ENCODE data around the gene TULP3. TPM values are rescaled to one million over a fixed set of nuclear protein-coding genes. Genes with fewer than 3 reads are reported as not detected.

Gene TULP3
- total RNA-seq, 2 experiments from 2014 or later: 8.4 to 8.8 TPM

DNA sequence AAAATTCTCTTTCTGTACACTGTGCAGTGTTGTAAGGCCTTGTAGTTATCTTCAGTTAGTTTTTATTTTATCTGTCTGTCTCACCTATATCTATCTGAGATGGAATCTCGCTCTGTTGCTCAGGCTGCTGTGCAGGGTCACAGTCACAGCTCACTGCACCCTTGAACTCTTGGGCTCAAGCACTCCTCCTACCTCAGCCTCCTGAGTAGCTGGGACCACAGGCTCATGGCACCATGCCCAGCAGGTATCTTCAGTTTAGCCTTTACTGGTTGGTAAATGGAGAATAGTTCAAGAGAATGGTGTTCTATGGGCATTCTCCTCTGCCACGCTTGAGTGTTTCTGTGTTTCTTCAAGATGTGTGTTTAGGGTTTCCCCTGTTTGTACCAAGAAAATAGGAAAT is 13.6 kb downstream of the TULP3 start:
- H3K36me3 Mint-ChIP-seq (ENCODE audit: low read depth): no peaks in the 10 kb centered on the region
- CTCF ChIA-PET: no interaction called here
- H3K4me1 Mint-ChIP-seq: no peaks in the 10 kb centered on the region
- no peaks in the 10 kb centered on the region for H3K9me3 Mint-ChIP-seq
- POLR2A ChIA-PET: no interaction called here
- H3K27me3 Mint-ChIP-seq: no peaks in the 10 kb centered on the region
- H3K27ac Mint-ChIP-seq: no peak overlapping the region
- H3K4me3 Mint-ChIP-seq: no peak overlapping the region
- no peak for DNase-seq

DNA sequence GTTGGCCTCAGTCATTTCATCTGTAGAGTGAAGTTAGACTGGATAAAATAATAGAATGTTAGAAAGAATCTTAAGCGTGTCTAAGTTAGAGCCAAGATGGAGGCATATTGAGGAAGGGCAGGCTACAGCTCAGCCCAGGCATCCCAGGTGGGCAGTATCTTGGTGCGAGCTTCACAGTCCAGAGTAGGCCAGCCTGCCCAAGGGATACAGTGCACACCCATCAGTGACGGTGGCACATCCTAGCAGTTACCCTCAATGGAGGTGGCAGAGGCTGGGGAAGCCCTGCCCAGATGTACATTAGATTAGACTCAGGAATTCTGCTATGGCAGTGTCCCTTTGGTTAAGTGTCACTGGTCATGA is 21.5 kb downstream of the TULP3 start:
- Mint-ChIP-seq H3K36me3 (ENCODE audit: low read depth) (no peaks in the 10 kb centered on the region), H3K4me3 (no peak overlapping the region), H3K27me3 (no peaks in the 10 kb centered on the region), H3K27ac (no peak overlapping the region), H3K9me3 (no peaks in the 10 kb centered on the region), H3K4me1 (no peaks in the 10 kb centered on the region)
- no peak for DNase-seq
- CTCF ChIA-PET: no interaction called here
- POLR2A ChIA-PET: no interaction called here

DNA sequence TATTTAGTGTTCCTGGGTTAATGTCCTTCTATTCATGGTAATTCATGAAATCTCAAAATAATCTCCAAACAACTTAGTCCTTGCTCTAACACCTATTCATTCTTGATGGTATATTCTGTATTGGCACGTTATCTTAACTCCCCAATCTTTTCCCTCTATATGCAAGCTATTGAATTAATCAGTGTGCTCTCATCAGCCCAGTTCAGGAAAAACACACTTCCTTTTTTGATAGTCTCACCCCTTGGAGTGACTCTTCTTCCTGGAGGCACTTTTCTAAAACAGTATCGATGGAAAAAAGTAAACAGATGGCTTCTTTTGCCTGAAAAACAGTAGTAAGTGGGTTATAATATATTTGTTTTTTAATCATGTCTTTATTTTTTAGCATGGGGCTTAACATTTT is 28.6 kb downstream of the TULP3 start:
- Mint-ChIP-seq H3K36me3 (ENCODE audit: low read depth) (peaks cover 6% of the 10 kb centered on the region), H3K27me3 (no peaks in the 10 kb centered on the region), H3K4me1 (no peaks in the 10 kb centered on the region), H3K27ac (no peak overlapping the region), H3K9me3 (no peaks in the 10 kb centered on the region), H3K4me3 (no peak overlapping the region)
- ChIA-PET POLR2A (no interaction called here), CTCF (no interaction called here)
- DNase-seq: no peak

DNA sequence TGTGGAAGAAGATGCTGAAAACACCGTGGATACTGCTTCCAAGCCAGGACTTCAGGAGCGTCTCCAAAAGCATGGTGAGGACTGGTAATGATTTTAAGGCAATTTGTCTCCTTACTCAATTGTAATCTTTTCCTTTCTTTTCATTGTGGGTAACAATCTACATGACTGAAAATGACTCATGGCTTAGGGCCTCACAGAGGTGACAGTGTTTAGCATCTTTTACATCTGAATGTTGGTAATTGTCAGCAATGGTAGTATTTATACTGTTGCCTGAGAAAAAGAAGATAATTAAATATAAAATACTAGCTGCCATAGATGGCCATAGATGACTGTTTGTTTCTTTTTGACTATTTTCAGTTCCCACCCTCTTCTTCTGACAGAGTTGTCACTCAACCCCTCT is 31.6 kb downstream of the TULP3 start:
- ChIA-PET POLR2A (no interaction called here), CTCF (interaction anchor here (0.9 kb wide), 1 partner anchor 17 kb away, joined by 4 read pairs; no protein-coding TSS in a partner anchor)
- no peak overlapping the region for H3K27ac Mint-ChIP-seq
- H3K27me3 Mint-ChIP-seq: no peaks in the 10 kb centered on the region
- H3K4me1 Mint-ChIP-seq: peaks cover 4% of the 10 kb centered on the region
- peaks cover 6% of the 10 kb centered on the region for H3K36me3 Mint-ChIP-seq (ENCODE audit: low read depth)
- no peak for DNase-seq
- H3K4me3 Mint-ChIP-seq: no peak overlapping the region
- no peaks in the 10 kb centered on the region for H3K9me3 Mint-ChIP-seq

DNA sequence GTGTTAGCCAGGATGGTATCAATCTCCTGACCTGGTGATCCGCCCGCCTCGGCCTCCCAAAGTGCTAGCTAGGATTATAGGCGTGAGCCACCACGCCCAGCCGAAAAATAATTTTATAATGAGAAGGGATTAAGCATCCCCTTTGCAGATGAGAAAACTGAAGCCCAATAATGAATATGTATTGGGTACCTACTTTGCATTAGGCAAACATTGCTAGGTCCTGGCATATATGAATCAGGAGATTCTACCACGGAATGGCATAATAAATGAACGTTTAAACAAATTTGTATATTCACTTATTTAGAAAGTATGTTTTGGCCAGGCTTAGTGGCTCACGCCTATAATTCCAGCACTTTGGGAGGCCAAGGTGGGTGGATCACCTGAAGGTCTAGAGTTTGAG is 32.4 kb downstream of the TULP3 start:
- peaks cover 4% of the 10 kb centered on the region for H3K4me1 Mint-ChIP-seq
- DNase-seq: no peak
- no peak overlapping the region for H3K4me3 Mint-ChIP-seq
- no peaks in the 10 kb centered on the region for H3K27me3 Mint-ChIP-seq
- ChIA-PET CTCF (interaction anchor here (0.9 kb wide), 1 partner anchor 16 kb away, joined by 4 read pairs; no protein-coding TSS in a partner anchor), POLR2A (no interaction called here)
- peaks cover 6% of the 10 kb centered on the region for H3K36me3 Mint-ChIP-seq (ENCODE audit: low read depth)
- H3K27ac Mint-ChIP-seq: no peak overlapping the region
- no peaks in the 10 kb centered on the region for H3K9me3 Mint-ChIP-seq

DNA sequence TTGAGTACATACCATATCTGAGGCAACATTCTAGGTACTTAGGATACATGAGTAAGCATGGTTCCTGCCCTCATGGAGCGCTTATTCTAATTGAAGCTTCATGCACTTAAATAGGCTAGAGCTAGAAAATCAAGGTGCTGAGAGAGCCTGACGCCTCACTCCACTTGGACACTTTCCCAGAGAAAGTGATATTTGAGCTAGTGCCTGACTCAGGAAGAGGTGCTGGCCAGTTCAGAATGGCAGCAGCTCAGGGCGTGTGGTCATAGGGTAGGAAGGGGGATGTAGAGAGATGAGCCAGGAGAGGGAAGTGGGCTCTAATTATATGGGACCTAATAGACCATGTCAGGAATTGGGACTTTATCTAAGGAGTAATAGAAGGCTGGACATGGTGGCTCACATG is 33.3 kb downstream of the TULP3 start:
- DNase-seq: no peak
- peaks cover 6% of the 10 kb centered on the region for H3K36me3 Mint-ChIP-seq (ENCODE audit: low read depth)
- no peak overlapping the region for H3K27ac Mint-ChIP-seq
- no peaks in the 10 kb centered on the region for H3K27me3 Mint-ChIP-seq
- CTCF ChIA-PET: interaction anchor here (0.7 kb wide), 1 partner anchor 40 kb away, joined by 3 read pairs; no protein-coding TSS in a partner anchor
- POLR2A ChIA-PET: no interaction called here
- no peaks in the 10 kb centered on the region for H3K9me3 Mint-ChIP-seq
- no peak overlapping the region for H3K4me3 Mint-ChIP-seq
- H3K4me1 Mint-ChIP-seq: peaks cover 4% of the 10 kb centered on the region

DNA sequence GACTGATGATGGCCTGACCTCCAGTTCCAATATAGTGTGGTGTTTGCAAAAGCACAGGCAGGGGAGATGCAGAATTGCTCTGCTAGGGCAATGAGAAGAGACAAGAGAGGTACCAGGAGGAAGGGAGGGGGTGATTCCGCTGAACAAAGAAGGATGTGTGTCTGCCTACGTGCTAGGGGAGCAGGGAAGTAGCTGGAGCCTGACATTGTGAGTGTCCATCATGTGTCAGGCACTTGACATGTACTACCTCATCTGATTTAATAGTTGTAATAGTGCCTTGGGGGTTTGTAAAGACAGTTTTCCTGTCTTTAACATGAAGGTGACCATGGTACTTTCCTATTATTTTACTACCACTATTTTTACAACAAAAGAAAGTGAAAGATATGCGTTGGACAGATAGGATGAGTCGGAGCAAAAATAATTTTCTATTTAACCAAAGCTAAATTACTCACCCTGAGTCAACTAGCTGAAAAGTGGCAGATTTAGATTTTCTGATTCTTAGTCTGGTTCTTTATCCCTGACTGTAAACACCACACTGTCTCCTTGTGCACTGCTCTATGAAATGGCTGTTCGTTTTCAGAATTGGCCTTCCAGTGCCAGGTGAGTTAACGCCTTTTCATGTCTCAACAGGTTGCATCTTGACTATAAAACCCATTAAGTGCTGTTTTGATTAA is 34.8 kb downstream of the TULP3 start:
- no peak for DNase-seq
- Mint-ChIP-seq H3K4me1 (peaks cover 4% of the 10 kb centered on the region), H3K4me3 (no peak overlapping the region), H3K27me3 (no peaks in the 10 kb centered on the region), H3K27ac (no peak overlapping the region), H3K9me3 (no peaks in the 10 kb centered on the region), H3K36me3 (ENCODE audit: low read depth) (peaks cover 9% of the 10 kb centered on the region)
- CTCF ChIA-PET: interaction anchor here (0.9 kb wide), 1 partner anchor 40 kb away, joined by 5 read pairs; no protein-coding TSS in a partner anchor
- POLR2A ChIA-PET: no interaction called here

DNA sequence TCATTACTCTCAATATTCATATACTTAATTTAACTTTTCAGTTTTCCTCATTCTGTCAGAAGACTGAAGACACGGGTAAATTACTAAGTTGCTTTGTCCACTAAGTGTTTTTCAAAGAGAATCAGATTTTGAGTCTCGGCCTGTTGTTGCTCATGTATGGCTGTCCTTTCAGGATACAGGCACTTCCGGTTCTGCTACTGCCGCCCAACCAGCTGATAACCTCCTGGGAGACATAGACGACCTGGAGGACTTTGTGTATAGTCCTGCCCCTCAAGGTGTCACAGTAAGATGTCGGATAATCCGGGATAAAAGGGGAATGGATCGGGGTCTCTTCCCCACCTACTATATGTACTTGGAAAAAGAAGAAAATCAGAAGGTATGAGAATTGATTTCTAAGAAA is 40.2 kb downstream of the TULP3 start:
- peaks cover 6% of the 10 kb centered on the region for H3K36me3 Mint-ChIP-seq (ENCODE audit: low read depth)
- POLR2A ChIA-PET: no interaction called here
- CTCF ChIA-PET: no interaction called here
- no peak for DNase-seq
- H3K27ac Mint-ChIP-seq: no peak overlapping the region
- no peaks in the 10 kb centered on the region for H3K4me1 Mint-ChIP-seq
- no peak overlapping the region for H3K4me3 Mint-ChIP-seq
- H3K9me3 Mint-ChIP-seq: no peaks in the 10 kb centered on the region
- H3K27me3 Mint-ChIP-seq: no peaks in the 10 kb centered on the region

DNA sequence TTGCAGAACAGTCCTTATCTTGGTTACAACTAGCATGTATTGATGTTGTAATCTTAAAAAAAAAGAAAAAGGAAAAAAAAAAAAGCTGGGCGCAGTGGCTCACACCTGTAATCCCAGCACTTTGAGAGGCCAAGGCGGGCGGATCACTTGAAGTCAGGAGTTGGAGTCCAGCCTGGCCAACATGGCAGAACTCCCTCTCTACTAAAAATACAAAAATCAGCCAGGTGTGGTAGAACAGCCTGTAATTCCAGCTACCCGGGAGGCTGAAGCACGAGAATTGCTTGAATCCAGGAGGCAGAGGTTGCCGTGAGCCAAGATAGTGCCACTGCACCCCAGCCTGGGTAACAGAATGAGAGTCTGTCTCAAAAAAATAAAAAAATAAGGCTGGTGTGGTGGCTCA is 42.9 kb downstream of the TULP3 start:
- Mint-ChIP-seq H3K27ac (no peak overlapping the region), H3K27me3 (no peaks in the 10 kb centered on the region), H3K9me3 (no peaks in the 10 kb centered on the region), H3K36me3 (ENCODE audit: low read depth) (peaks cover 6% of the 10 kb centered on the region), H3K4me1 (no peaks in the 10 kb centered on the region), H3K4me3 (no peak overlapping the region)
- ChIA-PET POLR2A (no interaction called here), CTCF (no interaction called here)
- no peak for DNase-seq

DNA sequence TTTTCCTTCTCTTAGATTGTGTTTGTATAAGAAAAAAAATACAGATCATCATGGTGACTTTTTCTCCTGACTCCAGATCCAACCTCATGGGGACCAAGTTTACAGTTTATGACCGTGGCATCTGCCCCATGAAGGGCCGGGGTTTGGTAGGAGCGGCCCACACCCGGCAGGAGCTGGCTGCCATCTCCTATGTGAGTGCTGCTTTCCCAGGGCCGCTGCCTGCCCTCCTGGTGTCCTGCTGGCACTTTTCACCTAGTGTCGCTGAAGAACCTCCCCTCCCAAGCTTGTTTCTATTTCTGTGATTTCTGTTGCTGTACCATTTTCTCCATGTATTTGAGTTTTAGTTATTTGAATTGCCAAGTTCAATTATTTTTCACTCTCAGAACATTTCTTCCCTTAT is 43.7 kb downstream of the TULP3 start:
- no peak for DNase-seq
- Mint-ChIP-seq H3K4me3 (no peak overlapping the region), H3K4me1 (no peaks in the 10 kb centered on the region), H3K27me3 (no peaks in the 10 kb centered on the region), H3K36me3 (ENCODE audit: low read depth) (peaks cover 6% of the 10 kb centered on the region), H3K9me3 (no peaks in the 10 kb centered on the region), H3K27ac (no peak overlapping the region)
- ChIA-PET POLR2A (no interaction called here), CTCF (no interaction called here)

DNA sequence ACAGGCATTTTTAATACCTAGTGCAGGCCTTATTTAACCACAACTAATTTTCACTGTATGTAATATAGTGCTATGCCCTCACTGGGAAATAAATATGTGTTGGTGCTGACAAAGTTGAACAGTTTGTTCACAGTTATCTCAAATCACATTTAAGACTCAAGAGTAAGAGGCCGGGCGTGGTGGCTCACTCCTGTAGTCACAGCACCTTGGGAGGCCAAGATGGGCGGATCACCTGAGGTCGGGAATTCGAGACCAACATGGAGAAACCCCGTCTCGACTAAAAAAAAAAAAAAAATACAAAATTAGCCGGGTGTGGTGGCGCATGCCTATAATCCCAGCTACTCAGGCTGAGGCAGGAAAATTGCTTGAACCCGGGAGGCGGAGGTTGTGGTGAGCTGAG is 45.6 kb downstream of the TULP3 start:
- CTCF ChIA-PET: no interaction called here
- Mint-ChIP-seq H3K27ac (no peak overlapping the region), H3K4me1 (no peaks in the 10 kb centered on the region), H3K36me3 (ENCODE audit: low read depth) (peaks cover 3% of the 10 kb centered on the region), H3K4me3 (no peak overlapping the region), H3K9me3 (no peaks in the 10 kb centered on the region), H3K27me3 (no peaks in the 10 kb centered on the region)
- POLR2A ChIA-PET: no interaction called here
- no peak for DNase-seq

DNA sequence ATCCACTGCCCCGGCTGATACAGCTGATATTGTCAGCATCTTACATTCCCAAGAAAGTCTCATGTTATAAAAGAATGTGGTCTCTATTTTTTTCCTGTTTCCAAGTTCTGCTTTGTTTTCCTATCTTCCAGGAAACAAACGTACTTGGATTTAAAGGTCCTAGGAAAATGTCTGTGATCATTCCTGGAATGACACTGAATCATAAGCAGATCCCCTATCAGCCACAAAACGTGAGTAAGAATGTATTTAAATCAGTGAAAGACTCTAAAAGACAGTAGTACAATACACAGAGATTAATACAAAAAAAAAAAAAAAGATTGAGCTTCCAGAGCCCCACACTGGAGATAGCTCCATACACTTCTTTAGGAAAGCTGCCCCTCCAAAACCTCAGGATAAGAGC is 46.8 kb downstream of the TULP3 start:
- H3K36me3 Mint-ChIP-seq (ENCODE audit: low read depth): peaks cover 3% of the 10 kb centered on the region
- no peaks in the 10 kb centered on the region for H3K27me3 Mint-ChIP-seq
- no peak overlapping the region for H3K27ac Mint-ChIP-seq
- H3K4me1 Mint-ChIP-seq: no peaks in the 10 kb centered on the region
- H3K4me3 Mint-ChIP-seq: no peak overlapping the region
- no peak for DNase-seq
- no peaks in the 10 kb centered on the region for H3K9me3 Mint-ChIP-seq
- ChIA-PET POLR2A (no interaction called here), CTCF (interaction anchor here (1.1 kb wide), 1 partner anchor 104 kb away, joined by 6 read pairs; no protein-coding TSS in a partner anchor)

DNA sequence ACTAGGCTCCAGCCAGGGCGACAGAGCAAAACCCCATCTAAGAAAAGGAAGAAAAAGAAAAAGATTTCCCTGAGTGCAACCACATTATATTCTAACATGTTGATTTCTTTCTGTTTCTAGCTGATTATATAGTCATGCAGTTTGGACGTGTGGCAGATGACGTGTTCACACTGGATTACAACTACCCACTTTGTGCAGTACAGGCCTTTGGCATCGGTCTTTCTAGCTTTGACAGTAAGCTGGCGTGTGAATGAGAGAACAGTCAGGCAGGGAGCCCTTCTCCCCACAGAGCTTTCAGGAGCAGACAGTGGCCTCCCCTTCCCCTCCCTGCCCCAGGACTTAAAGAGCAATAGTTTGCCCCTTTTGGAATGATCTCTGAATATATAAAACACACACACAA is 48.5 kb downstream of the TULP3 start:
- H3K27ac Mint-ChIP-seq: no peak overlapping the region
- H3K9me3 Mint-ChIP-seq: no peaks in the 10 kb centered on the region
- no peak for DNase-seq
- POLR2A ChIA-PET: no interaction called here
- H3K36me3 Mint-ChIP-seq (ENCODE audit: low read depth): peaks cover 3% of the 10 kb centered on the region
- no peaks in the 10 kb centered on the region for H3K27me3 Mint-ChIP-seq
- CTCF ChIA-PET: interaction anchor here (1.2 to 1.6 kb wide), 3 partner anchors 10 to 85 kb away, joined by 3 to 6 read pairs (median 4); no protein-coding TSS in a partner anchor
- no peak overlapping the region for H3K4me3 Mint-ChIP-seq
- no peaks in the 10 kb centered on the region for H3K4me1 Mint-ChIP-seq

DNA sequence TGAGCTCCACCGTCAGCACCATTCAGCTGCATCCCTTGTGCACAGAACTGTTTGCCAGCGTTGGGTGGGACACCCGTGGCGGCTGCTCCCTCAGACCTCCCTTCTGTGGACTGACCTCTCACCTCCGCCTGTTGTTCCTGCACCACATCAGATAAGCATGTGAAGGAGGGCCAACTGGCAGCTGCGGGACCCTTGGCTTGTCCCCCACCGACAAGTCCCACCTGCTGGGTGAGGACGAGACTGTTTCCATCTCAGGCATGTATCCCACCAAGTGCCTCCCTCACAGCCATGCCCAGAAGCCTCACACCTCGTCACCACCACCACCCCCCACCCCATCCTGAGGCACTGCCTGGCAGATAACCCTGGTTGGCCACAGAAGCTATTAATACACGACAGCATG is 49.9 kb downstream of the TULP3 start:
- ChIA-PET POLR2A (interaction anchor here (1.0 kb wide), 1 partner anchor 64 kb away, joined by 4 read pairs; the partner anchor contains the start of genes FOXM1 and RHNO1), CTCF (interaction anchor here (1.2 to 1.6 kb wide), 2 partner anchors 8 to 86 kb away, joined by 3 to 6 read pairs; no protein-coding TSS in a partner anchor)

More for the DNA sequence above, 49.9 kb downstream of the TULP3 start:
- Mint-ChIP-seq H3K27me3 (no peaks in the 10 kb centered on the region), H3K9me3 (no peaks in the 10 kb centered on the region), H3K4me1 (peaks cover 4% of the 10 kb centered on the region), H3K36me3 (ENCODE audit: low read depth) (no peaks in the 10 kb centered on the region), H3K4me3 (no peak overlapping the region), H3K27ac (no peak overlapping the region)
- DNase-seq: no peak

Measured in activated CD4-positive, alpha-beta memory T cell treated with anti-CD3 and anti-CD28 coated beads, Interleukin-2, amount 10 ng/mL, durations not matched to agents 7 days and 5 days (primary cell).